Stimulated activated CD8-positive, alpha-beta memory T cell treated with anti-CD3 and anti-CD28 coated beads, Interleukin-7, amount 100 ng/mL, for 1 hour (primary cell): ENCODE measurements around the gene TM6SF1.
"Not testable (repeated sequence)": the region's sequence is repeated elsewhere in the genome, so short reads cannot be mapped to it uniquely, and the experiment has no call there.

Source experiments
- DNase-seq, 2 donors: peaks; one replicate each; pipeline ENCODE4 v3.0.0-alpha.2; 2020; ENCODE audit warnings: low read depth in 2 of 2

Gene TM6SF1

DNA sequence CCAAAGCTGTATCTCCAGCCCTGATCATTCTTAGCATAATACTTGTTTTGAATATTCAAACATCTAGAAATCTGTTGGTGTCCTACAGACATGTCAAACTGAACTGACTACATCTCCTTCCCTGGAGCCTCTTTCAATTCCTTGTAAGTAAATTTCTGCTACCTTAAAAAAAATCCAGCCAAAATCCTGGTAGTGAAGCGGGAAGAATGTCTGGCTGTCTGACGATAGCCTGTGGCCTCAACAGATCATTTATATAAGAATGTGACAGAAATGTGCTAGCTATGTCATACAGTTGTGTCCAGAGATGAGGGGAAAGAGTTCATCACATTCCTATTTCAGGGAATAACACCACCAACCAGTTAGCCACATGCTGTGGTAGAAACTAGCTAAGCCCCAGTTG, 18.6 kb upstream of the TM6SF1 start:
- no peak for DNase-seq

DNA sequence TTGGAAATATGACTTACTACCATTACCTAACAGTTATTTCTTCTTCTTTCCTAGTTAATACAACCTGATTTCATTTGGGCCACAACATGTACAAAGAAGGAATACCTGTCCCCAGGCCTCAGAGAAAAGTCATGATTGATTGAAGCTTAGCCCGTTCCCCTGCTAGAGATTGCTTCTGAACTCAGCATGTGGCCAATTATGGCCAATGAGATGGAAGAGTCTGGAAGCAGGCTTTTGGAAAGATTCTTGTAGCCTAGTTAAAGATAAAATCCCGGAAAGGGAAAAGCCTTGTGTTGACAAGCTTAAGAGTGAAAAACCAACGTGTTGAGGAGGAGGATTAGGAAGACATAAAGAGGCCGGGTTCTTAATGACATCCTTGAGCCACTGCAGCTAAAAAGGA, 17.0 kb upstream of the TM6SF1 start:
- no peak for DNase-seq

DNA sequence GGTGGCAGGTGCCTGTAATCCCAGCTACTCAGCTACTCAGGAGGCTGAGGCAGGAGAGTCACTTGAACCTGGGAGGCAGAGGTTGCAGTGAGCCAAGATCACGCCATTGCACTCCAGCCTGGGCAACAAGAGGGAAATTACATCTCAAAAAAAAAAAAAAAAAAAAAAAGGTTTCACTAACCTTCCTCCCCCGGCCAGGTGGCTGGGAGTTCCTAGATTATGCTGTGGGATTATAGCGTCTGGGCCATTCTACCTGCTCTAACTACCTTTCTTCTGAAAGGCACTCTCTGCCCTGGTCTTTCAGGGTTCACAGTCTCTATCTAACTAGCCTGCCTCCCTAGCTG, 15.5 kb upstream of the TM6SF1 start:
- not testable (repeated sequence) for DNase-seq

DNA sequence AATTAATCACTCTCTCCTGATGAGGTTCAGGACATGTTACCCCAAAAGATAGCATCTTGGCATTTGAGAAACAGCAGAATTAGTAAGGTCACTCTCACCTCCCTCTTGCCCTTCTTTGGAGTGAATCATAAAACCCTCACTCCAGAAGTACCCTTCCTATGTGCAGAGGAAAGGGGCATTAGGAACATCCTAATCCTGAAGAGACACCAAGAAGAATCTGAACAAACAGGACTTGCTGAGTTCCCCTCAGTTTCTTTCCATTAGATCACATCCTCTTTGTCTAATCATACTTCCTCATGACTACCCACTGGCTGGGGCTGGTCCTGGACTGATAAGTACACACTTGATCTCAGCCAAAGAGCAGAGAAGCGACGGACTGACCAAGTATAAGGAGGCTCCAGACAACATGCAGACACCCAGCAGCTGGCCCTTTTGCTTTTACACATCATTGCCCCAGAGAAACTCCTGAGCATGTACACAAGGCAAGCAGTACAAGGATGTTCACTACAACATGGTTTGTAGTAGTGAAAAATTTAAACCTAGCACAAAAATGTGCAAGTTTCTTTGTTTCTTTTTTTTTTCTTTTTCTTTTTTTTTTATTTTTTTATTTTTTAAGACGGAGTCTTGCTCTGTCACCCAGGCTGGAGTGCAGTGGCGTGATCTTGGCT, 15.0 kb upstream of the TM6SF1 start:
- no peak for DNase-seq

DNA sequence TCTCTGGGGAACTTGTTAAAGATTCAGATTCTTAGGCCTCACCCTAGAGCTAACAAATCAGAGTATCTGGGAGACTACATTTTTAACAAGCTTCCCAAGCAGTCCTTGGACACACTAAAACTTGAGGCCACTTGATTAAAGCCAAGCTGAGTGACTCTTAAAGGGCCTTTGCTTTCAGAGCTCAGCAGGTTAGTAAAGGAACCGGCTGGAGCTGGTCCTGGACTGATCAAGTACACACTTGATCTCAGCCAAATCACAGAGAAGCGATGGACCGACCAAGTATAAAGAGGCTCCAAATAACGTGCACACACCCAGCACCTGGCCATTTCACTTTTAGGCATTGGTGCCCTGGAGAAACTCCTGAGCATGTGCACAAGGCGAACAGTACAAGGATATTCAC, 12.9 kb upstream of the TM6SF1 start:
- DNase-seq: no peak

DNA sequence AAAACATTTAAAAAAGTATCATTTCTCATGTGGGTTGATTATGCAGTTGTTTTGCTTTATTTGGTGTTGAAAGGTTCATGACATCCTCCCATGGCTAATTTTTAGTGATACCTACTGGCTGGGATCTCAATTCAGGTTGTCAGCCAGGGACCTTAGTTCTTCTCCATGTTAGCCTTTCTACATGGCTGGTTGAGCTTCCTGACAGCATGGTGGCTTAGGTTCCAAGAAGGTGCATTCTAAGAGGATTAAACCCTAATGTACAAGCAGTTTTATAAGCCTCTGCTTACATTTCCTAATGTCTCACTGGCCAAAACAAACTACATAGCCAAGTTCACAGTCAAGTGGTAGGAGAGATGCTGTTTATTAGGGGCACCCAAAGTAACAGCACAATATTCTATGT, 9.4 kb upstream of the TM6SF1 start:
- no peak for DNase-seq

DNA sequence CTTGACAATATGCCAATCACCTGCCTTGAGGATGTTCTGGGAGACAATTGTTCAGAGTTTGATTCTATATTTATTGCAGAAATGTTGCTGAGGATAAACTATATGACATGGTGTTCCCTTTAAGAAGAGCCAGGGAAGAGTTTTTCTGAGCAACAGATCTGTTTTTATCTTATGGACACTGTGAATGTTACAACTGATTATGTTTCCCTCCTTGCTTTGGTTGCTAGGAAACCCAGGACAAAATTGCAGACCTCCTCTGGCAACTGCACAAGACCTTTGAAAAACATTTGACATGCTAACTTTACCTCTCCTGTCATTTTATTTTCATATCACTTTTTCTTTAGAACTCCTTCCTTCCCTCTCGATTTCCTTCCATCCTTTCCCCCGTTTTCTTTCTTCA, 8.2 kb upstream of the TM6SF1 start:
- DNase-seq: no peak

DNA sequence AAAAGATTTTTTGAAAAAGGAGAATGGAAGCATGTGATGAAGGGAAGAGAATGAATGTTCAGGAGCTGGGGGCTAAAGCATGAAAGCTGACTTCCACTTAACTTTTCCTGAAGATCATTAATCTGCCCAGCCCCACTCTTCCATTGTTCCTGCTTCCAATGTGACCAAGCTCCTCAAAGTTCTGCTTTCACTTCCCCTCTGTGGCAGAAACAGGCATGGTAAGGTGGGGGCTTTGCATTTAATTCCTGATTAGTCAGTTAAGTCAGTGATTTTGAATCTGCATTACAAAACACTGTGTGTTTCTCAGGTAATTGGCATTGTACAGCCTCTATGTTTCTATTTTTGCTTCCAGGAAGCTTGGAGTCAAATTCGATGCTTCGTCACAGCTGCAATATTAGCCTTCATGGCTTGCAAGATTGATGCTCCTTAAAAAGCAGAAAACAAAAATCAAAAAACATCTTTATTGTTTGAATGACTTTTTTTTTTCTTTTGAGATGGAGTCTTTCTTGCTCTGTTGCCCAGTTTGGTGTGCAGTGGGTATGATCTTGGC, 7.3 kb upstream of the TM6SF1 start:
- no peak for DNase-seq

DNA sequence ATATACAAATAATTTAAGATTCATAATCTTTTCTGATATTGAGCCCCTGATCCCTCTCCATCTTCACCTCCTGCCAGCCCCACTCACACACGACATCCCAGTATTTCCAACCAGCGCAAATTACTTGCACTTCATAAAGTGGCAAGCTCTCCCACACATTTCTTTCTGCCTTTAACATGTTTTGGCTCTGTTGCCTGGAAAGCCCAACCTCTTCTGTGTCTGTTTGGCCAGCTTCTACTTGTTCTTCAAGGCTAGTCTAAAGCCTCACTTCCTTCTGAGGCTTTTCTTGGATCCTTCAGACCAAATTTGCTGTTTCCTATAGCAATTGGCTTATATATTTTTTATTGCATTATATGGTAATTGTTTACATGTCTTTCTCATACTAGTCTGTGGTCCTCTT, 5.1 kb upstream of the TM6SF1 start:
- DNase-seq: no peak

DNA sequence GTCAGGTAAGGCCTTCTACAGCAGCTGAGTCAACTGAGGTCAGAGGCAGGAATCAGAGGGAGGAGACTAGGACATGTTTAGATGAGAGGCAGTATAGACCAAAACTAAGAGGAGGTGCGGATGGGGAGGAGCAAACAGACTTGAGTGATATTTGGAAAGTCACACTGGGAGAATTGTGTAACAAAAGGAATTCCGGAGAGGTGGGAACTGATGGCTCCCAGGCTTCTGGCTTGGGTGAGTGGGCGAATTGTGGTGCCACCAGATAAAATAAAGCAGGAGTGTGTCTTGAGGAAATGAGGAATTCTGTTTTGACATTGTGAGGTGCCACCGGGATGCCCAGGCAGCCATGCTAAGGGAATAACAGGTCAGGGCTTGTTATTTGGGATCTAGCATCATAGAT, 3.3 kb upstream of the TM6SF1 start:
- no peak for DNase-seq

DNA sequence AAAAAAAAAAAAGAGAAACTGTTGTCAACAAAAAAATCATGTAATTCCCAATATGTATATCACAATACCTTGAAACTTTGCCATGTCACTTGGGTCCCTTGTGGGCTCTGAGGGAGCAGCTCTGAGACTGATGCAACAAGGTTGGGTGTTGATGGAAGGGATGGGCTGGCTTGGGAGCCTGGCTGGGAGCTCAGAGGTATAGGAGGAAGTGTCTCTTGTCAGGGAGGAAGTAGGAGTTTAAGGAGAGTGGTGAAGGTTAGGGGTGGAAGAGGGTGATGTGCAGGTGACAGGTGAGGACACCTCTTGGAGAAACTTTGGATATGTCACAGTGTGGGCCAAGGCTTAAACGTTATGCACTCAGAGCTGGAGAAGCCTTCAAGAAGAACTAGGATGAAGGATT, 2.0 kb upstream of the TM6SF1 start:
- DNase-seq: no peak

DNA sequence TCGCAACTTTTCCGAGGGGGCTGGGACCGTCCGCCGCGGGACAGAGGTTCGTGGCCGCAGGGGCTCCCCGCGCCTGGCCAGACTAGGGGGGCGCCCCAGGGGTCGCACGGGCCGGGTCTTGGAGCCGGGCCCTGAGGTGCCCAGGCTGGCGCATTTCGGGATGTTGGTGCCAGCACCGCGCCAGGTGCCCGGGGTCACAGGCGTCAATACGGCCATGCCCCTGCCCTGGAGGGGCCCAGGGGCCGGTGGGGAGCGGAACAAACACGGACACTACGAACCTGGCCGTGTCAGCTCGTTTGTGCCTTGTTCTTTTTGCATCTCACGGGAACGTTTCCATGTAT, 366 bp downstream of the TM6SF1 start:
- DNase-seq: no peak

DNA sequence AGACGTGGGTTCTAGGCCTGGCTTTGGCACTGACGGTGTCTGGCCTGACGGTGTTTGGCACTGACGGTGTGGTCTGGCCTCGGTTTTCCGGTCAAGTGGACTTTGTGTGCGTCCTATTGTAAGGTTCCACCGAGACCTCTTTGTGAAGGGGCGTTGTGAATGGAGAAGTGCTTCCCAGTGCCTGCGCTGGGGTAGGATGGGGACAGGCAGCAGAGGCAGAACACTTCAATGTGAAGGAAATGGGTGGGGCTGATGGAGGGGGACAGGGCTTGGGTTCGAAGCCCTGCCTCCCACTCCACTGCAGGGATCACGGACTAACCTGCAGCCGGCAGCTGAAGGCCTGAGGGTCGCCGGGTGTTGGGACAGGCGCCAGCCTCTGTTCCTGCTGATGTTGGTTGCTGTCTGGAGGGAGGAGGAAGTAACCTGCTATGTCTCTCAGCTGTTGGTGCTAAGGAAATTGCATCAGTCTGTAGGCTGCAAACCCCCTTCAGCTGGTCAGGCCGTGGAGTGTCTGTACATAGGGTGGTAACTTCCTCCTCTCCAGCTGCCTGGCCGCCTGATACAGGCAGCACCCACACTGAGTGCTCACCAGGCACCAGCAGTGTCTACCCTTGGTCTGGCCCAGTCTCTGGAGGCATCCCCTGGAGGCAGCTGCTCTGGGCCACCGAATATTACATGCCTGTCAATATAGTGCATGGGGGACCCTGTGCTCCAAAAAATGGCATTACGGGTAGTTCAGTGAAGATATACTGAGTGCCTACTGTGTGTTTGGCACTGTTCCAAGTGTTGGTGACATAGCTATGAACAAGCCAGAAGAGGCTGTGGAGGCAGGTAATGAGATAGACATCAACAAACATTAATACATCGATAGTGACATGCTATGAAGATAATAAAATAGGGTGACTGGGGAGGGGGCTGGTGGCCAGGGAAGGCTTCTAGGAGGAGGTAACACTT, 1.1 kb downstream of the TM6SF1 start:
- DNase-seq: peak in 1 of 2 donors; percentile 9

DNA sequence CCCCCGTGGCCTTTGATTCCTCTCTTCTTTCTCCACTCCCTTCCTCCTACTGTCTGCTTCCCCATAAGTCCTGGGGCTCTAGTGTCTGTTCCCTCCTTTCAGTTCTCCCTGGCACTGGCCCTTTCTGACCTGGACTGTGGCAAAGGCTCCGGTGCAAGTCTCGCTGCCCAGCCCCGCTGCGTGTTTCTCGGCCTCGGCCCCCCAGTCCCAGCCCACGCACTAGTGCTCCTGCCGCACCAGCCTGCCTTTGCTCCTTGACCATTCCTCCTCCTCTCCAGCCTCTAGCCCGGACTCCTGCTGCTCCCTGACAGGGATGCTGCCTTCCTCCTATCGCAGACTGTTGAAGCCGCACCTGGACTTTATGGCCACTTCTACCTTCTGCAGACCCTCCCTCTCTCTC, 2.1 kb downstream of the TM6SF1 start:
- DNase-seq: no peak

DNA sequence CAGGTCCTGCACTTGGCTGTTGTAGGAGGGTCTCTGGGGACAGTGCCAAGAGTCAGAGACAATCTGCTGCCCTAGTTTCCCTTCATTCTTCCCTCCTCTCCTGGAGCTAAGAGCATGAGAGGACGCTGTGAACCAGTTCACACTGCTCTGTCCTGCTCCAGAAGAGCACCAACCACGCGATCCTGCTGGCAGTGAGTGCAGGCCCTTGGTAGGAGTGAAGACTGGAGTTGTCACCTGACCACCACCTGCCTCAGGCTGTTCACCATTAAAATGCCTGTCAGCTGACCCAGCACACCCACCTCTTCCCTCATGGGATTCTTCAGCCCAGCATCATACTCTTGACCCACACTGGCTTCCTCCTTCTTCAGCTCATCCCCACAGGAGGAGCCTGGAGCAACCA, 2.9 kb downstream of the TM6SF1 start:
- no peak for DNase-seq

DNA sequence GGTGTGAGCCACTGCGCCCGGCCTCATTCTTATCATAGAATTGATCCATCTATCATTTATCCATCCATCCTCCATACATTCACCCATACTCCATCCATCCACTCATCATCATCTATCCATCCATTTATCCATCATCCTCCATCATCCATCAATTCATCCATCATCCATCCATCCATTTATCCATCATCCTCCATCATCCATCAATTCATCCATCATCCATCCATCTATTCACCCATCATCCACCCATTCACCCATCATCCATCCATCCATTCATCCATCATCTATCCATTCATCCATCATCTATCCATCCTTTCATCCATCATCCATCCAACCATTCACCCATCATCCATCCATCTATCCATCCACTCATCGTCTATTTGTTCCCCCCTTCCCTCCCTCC, 3.7 kb downstream of the TM6SF1 start:
- no peak for DNase-seq

DNA sequence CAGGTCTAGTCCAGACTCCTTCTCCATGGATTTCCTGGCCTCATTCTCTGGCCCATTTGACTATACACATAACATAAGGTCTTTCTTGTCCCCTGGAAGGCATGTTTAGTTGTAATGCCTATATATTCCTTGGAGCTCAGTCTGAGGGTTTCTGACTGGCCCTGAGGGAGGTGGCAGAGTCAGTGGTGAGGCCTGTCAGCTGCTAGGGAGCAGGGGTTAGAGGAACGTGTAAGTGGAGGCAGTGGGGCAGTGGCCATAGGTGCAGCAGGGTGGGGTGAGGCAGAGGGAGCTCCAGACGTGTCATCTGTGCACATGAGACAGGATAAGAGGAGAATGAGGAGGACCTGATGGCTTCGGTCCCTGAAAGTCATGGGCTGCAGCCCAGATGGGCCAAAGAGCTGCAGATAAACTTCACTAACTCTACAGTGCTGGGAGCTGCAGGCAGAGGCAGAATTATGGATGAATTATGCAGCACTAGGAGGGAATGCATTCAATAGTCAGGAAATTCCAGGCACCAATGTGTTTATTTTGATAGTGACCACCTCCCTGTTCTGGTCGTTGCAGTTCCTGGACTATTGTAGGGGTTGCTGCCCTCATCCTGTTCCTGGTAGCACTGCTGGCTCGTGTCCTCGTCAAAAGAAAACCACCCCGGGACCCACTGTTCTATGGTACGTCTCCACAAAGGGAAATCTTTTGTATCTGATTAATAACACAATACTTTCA, 4.9 kb downstream of the TM6SF1 start:
- no peak for DNase-seq

DNA sequence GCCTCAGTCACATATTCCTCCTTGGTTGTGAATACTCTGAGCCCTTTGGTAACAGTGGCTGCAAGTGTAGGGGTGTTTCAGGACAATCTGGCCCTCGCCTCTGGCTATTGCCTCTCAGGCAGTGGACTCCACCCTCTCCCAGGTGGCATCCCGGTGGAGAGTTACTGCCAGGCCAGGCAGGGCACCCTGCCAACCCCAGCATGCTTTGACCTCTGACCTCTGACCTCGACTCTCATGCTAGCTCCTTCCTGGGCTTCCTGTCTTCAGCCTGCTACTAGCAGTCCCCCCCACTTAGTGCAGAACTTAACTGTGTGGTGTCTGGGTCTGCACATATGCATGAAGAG, 5.5 kb downstream of the TM6SF1 start:
- no peak for DNase-seq

DNA sequence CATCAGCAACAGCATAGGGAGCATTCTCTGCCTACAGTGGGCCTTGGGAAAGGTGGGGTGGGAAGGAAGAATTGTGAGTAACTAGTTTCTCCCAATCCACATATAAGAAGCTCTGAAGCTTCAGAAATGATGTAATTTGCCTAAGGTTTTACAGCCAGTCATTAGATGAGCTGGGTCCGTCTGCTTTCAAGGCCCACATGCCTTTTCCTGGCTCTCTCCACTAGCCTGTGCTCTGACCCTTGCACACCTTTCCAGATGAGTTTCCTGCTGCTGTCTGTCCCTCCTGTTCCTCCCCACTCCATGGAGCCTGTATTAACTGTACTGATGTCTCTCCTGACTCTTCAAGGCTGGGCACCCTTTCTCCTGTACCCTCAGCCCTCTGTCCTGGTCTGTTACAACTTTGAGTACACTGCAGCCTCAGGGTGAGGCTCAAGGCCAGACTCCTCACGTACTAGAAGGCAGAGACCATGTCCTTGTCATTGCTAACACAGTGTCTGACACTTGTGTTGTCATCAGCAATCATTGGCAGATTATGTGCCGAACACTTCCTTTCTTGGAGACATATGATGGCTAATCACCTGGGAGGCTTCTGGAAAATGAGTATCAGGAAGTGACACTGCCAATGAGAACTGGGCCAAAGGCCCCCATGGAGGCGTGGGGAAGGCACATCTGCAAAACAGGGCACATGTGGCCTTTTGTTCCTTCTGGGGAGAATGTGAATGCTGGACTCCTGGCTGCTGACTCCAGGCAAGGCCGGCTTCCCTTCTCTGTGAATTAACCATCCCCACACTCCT, 6.6 kb downstream of the TM6SF1 start:
- DNase-seq: no peak

DNA sequence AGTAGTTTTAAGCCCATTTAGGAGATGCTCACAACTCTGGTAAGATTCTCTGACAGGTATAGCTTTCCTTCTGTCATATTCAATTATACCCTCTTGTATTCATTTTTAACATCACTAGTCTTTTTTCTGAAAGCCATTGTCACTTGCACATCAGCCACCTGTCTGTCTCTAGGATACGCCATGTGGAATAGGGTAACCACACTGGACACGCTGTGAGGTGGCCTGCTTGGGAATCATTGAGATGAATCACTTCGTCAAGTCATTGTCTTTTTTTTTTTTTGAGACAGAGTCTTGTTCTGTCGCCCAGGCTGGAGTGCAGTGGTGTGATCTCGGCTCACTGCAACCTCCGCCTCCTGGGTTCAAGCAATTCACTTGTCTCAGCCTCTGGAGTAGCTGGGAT, 7.4 kb downstream of the TM6SF1 start:
- no peak for DNase-seq

DNA sequence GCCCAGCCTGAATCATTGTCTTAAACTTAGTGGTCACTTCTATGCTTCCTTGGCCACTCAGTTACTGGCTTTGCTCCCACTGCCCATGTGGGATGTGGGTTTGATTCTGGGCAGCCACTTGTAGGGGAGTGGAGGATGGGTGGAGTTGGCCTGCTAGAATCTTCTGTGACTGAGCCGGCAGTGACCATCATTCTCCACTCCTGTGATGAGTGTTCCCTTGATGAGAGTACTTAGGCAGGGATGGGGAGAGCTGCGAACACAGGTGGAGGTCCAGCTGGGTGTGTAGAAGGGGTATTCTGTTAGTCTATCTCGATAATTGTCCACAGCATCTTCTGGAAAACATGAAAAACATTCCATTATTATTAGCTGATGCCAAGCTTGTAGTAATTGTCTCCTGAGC, 8.0 kb downstream of the TM6SF1 start:
- no peak for DNase-seq
